Lung (tissue), 12 donors: ENCODE measurements around the gene ADRA1B. TPM values are rescaled to one million over a fixed set of nuclear protein-coding genes. Genes with fewer than 3 reads are reported as not detected.

Experiments
- ATAC-seq: fragments of 200-7000 bp; cut with Tn5 transposase; one replicate; pipeline ENCODE4 v1.9.1; 2020; ENCODE audit warnings: moderate number of reproducible peaks; ENCODE audit not compliant: insufficient read depth, low FRiP score
- DNase-seq, 3 donors: peaks; one replicate each; pipeline ENCODE4 v3.0.0-alpha.2; 2013 to 2017
- H3K27ac ChIP-seq, 2 donors: one replicate each; pipeline ENCODE4 v1.5.1; 2013; ENCODE audit warnings: mild to moderate bottlenecking in 2 of 2, moderate library complexity in 2 of 2, control low read depth in 1 of 2, inconsistent platforms in 1 of 2, low read depth in 1 of 2, low read length in 1 of 2
- H3K27me3 ChIP-seq, 3 donors: one replicate each; pipeline ENCODE4 v1.5.1; 2013; ENCODE audit warnings: low read length in 2 of 3; ENCODE audit not compliant: control insufficient read depth in 3 of 3, insufficient read depth in 3 of 3
- H3K36me3 ChIP-seq, 4 donors: one replicate each; pipeline ENCODE4 v1.5.1; 2013; ENCODE audit warnings: low read length in 4 of 4, mild to moderate bottlenecking in 1 of 4, moderate library complexity in 1 of 4; ENCODE audit not compliant: control insufficient read depth in 4 of 4, insufficient read depth in 4 of 4
- H3K4me1 ChIP-seq, 5 donors: one replicate each; pipeline ENCODE4 v1.5.1; 2013; ENCODE audit warnings: low read length in 5 of 5, mild to moderate bottlenecking in 2 of 5, moderate library complexity in 1 of 5; ENCODE audit not compliant: control insufficient read depth in 5 of 5, insufficient read depth in 5 of 5
- H3K4me3 ChIP-seq: one replicate; pipeline ENCODE4 v1.5.1; 2013; ENCODE audit warnings: mild to moderate bottlenecking, control low read depth, moderate library complexity
- H3K9ac ChIP-seq, 2 donors: one replicate each; pipeline ENCODE4 v1.5.1; 2013; ENCODE audit warnings: low read length in 2 of 2, control low read depth in 1 of 2; ENCODE audit not compliant: insufficient read depth in 1 of 2
- H3K9me3 ChIP-seq, 4 donors: one replicate each; pipeline ENCODE4 v1.5.1; 2013; ENCODE audit warnings: low read length in 3 of 4, mild to moderate bottlenecking in 1 of 4, moderate library complexity in 1 of 4; ENCODE audit not compliant: control insufficient read depth in 4 of 4, insufficient read depth in 3 of 4
- CTCF ChIP-seq: IDR thresholded peaks from 2 replicates; pipeline ENCODE4 v1.5.1; 2012; ENCODE audit warnings: mild to moderate bottlenecking; ENCODE audit errors: control extremely low read depth, extremely low read depth
- WGBS, 2 donors: extraction: QIAGEN DNeasy Blood & Tissue Kit; methylation state at CpG; one replicate each; pipeline ENCODE4 v1.1.7; 2013; 5-methylcytosine and 5-hydroxymethylcytosine counted together
- polyA plus RNA-seq, 2 donors: library from polyadenylated mRNA; stranded (reverse); fragments of 200-250 nt; gene quantifications; one replicate each; pipeline ENCODE4 v1.2.1, GENCODE V29; 2013
- total RNA-seq, 2 donors: library from RNA; depleted of rRNA in 1 of 2; stranded (reverse); fragments of >200 nt in 1 of 2; gene quantifications; one replicate each; pipeline ENCODE4 v1.2.1, GENCODE V29; 2014 to 2021
- donor health status: control.
- donor health status: control.
- donor health status: Bipolar disorder and iron deficiency.
- donor health status: healthy.
- donor health status: DM: yes; HTN: yes; CAD: no.

The ADRA1B gene
- total and polyA plus RNA-seq, 4 donors = 1.2 to 6.1 (median 2.3) TPM

DNA sequence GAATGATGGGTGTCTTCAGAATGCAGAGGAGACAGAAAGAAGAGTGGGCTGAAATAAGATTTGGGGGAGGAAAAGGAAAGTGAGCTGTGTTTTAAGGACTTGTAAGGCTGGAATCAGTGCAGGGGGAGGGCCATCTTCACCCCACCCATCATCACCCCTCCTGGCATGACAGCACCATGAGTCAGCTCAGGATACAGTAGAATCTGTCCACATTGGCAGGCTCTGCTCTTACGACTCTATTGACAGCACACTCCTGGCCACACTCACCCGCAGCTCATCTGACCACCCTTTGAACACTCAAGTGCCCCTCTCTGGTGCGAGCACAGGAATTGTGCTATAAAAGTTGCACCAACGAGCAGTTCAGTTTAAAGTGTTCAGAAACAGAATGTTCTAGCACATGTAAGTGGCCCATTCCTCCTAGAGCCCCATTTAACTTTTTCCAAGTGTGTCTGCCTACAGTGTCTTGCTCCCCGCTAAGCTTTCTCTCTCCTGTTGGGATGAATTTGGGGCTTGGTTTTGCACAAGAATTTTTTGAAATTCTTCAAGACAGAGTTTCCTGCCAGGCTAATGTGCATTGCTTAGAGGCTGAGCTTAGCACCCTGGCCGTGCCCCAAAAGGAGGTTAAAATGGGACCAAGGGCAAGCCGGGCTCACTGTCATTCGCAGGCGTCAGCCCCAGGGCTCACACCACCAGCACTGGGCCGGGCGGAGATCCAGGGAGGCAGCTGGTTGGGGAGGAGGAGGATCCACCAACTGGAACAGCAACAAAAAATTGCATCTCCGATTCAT lies 12.0 kb downstream of the ADRA1B start:
- DNase-seq (peak; percentile 90 to 94 (median 93)), ATAC-seq (no peak)
- Histone ChIP-seq H3K4me3 (no peak overlapping the region), H3K36me3 (no peaks in the 10 kb centered on the region), H3K9ac (peak overlapping the region; percentile 25 to 37), H3K27ac (peak overlapping the region in 1 of 2 donors; percentile 21), H3K27me3 (peaks cover 0 to 6% (median 0%) of the 10 kb centered on the region in 3 donors), H3K4me1 (peaks cover 0 to 23% (median 9%) of the 10 kb centered on the region in 5 donors), H3K9me3 (no peaks in the 10 kb centered on the region)
- no peak for TF ChIP-seq CTCF
- WGBS, 2 donors = 66 to 74% methylated on average over 12 of the region's 12 CpGs

DNA sequence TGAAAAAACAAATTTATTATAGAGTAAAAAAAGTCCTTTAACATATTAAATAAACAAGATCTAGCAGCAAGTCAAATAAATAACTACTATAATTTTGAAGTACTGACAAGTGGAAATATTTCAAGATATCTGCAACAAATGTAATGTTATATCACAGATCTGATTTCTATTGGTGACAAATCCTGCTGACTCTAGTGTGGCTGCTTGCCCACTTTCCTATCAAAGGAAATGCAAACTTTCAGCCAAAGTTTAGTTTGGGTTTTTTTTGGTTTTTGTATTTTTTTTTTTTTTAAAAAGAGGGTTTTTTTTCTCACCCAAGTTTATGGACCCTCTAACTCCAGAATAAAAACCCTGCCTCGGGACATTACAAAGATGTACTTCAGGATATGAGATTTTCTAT lies 12.9 kb downstream of the ADRA1B start:
- peaks cover 0 to 6% (median 0%) of the 10 kb centered on the region in 3 donors for H3K27me3 ChIP-seq
- TF ChIP-seq CTCF = no peak
- DNase-seq = peak; percentile 56 to 87 (median 85)
- H3K4me3 ChIP-seq = no peak overlapping the region
- H3K4me1 ChIP-seq = peaks cover 0 to 30% (median 9%) of the 10 kb centered on the region in 5 donors
- H3K9ac ChIP-seq = no peak overlapping the region
- no peak for ATAC-seq
- 77 to 85% methylated on average over 1 of the region's 1 CpG for WGBS, 2 donors
- no peak overlapping the region for H3K27ac ChIP-seq
- H3K9me3 ChIP-seq = no peaks in the 10 kb centered on the region
- no peaks in the 10 kb centered on the region for H3K36me3 ChIP-seq

- H3K27ac ChIP-seq = no peak overlapping the region
- no peaks in the 10 kb centered on the region for H3K36me3 ChIP-seq
- H3K27me3 ChIP-seq = no peaks in the 10 kb centered on the region
- whole genome bisulfite sequencing, 2 donors = 73 to 86% methylated on average over 10 of the region's 10 CpGs
- no peak for ATAC-seq
- no peak overlapping the region for H3K4me3 ChIP-seq
- H3K9ac ChIP-seq = no peak overlapping the region
- TF ChIP-seq CTCF = no peak
- DNase-seq = no peak
- H3K9me3 ChIP-seq = no peaks in the 10 kb centered on the region
- peaks cover 0 to 16% (median 4%) of the 10 kb centered on the region in 5 donors for H3K4me1 ChIP-seq
Measured at GRCh38 chr5:159933531-159934485, 17.5 kb downstream of the ADRA1B start.
